SK-MEL-5 (cell line): Measurements from ENCODE around the gene DGKB. TPM values are rescaled to one million over a fixed set of nuclear protein-coding genes. Genes with fewer than 3 reads are reported as not detected.

Experiments
- DNase-seq: peaks from one replicate; pipeline ENCODE4 v3.0.0-alpha.2; 2016; ENCODE audit warnings: low read depth, low spot score
- in situ Hi-C: cut with HindIII; loops from 2 replicates; pipeline ENCODE4 v1.10.0; 2016; ENCODE audit warnings: low sequenced_read_pairs, high pct_unique_total_duplicates, low pct_unique_long_range_greater_than_20kb
- total RNA-seq: library from RNA; depleted of rRNA; stranded (reverse); fragments of >200 nt; shearing (Covaris generic); gene quantifications from 2 replicates; pipeline ENCODE4 v1.2.3, GENCODE V29; 2014

The DGKB gene
- total RNA-seq, 1 experiment from 2014 or later, result 0.16 TPM

DNA sequence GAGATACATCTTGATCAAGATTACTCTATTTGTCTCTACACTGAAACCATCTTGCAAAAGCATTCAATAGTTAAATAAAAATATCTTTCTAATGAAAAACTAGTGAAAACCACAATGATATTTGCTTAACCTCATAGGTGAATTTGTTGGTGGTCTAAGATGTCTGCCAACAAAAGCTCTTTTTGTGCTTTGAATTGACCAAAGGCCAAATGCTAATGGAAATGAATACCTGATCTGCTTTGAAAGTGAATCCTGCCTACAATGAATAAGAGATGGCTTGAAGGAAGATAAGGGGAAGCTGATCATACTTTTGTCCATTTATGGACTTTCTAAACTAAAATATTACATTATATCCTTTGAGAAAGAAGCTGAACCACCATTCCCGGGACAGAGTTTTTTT lies 684.2 kb downstream of the DGKB start:
- in situ Hi-C loops, result no loop called here
- no peak for DNase-seq

DNA sequence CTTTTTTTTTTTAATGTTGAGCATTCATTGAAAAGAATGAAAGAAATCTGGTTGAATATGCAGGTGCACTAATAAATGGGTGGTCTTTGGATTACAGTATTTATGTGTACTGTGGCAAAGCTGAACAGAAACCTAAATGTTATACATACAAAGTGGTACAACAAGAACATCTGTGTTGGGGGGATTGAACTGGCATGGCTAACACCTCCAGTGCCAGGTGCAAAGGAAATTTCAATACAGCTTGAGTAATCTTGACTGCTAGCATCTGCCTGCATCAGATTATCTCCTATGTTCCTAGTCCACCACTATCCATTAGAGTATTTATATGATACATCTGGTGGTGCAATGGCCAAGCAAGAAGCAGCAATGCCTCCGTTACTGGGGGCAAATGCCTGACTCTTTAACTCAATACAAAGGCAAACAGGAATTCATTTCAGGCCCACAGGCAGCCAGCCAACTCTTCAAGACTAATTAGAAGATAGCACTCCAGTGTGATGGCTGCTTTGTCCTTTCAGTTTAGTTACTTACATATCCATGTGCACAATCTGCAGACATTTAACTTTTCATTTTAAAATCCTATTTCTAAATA lies 692.6 kb downstream of the DGKB start:
- in situ Hi-C loops, result no loop called here
- DNase-seq, result no peak

DNA sequence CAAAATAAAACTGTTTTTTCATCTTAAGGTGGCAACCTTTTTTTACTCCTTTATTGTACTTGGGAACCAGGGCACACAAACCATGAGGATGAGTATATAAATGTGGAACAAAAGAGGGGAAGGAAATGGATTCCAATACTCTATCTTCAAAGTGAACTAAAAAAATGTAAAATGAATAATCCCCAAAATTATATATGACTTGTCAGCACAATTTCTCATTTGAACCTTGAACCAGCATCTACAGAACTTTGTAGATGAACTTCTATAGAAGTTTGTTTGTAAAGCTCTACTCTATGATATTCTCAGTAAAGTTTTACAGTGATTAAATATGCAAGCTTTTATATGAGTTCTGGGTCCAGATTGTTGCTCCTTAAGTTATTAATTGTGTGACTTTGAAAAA lies 694.8 kb downstream of the DGKB start:
- DNase-seq, result no peak
- in situ Hi-C loops, result no loop called here

DNA sequence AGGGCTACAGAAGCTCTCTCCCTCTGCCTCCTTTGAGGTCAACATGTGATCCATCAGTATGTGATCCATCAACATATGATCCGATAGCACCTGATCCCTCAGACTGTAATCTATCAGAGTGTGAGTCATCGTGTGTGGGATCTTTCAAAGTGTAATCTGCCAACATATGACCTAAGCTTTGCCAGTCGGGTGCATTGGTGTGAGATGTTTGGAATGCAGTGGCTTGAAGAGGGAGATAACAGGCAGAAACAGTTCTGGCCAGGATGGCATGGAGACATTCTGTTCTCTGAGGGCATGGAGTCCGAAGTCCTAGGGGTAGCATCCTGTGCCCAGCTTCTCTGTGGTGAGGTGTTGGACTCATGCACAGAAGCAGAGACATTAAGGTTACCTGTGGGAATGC lies 695.4 kb downstream of the DGKB start:
- no peak for DNase-seq

DNA sequence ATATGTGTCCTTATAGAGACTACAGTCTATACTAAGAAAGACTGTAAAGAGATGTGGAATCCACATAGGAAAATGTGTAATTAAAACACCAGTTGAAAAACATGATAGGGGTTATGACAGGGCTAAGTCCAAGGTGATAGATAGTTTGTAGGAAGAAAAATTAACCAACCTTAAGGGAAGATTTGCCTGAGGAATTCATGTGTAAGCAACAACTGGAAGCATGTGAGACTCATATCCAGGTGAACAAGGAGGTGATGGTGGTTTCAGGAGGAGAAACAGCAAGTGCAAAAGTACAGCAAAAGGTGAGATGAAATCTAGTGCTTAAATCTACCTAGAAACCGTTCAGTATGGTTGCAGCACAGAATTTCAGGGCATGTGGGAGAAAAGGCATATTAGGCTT lies 696.4 kb downstream of the DGKB start:
- no peak for DNase-seq
- in situ Hi-C loops, result no loop called here

More for the DNA sequence above, 695.4 kb downstream of the DGKB start:
- in situ Hi-C loops, result no loop called here

DNA sequence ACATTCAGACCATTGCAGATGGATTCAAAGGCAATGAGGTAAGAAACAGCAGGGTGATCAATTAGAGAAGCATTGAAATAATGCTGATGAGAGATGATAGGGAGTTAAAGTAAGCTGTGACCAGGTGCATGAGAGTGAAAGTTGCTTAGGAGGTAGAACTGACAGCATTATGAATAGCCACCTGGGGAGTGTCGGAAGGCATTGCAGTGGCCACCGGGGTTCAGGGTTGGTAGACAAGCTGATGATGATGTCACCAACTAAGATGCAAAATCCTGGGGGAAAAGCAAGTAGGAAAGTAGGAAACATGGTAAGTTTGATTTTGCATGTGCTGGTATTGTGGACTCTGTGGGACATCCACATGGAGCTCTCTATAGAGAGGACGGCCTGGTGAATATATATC lies 701.2 kb downstream of the DGKB start:
- DNase-seq, result no peak
- in situ Hi-C loops, result no loop called here

DNA sequence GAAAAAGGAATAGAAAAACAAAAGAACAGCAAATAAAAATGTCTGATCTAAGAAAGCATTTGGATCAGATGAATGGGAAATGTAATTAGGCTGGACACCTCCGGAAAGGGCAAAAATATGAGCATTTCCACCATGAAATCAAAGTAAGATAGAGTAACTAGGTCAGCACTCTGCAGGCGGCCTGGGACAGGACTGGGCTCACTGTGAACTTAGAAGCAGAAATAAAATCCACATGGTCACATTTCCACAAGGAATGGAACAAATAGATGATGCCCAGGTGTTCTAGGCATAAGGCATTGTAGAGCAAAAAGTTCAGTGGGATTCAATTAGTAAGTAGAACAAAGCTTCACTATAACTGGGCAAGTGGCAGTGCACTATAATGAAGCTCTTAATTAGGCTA lies 703.2 kb downstream of the DGKB start:
- in situ Hi-C loops, result no loop called here
- no peak for DNase-seq

DNA sequence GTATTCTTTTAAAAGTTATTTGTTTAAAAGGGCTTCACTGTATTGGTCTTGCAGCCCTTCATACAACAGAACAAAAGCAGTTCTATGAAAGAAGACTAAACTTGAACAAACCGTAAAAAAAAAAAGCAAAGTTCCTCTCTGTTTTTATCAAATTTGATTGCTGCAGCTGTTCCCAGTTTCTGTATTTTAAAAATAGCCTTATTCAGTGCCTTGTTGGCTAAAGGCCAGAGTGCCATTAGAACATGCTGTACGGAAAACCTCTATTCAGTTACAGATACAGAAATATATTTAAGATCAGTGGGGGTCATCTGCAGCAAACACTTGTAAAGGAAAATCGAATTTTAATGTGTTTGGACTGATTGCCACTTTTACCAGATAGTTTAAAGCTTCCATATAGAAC lies 705.3 kb downstream of the DGKB start:
- in situ Hi-C loops, result no loop called here
- peak; percentile 60 for DNase-seq

DNA sequence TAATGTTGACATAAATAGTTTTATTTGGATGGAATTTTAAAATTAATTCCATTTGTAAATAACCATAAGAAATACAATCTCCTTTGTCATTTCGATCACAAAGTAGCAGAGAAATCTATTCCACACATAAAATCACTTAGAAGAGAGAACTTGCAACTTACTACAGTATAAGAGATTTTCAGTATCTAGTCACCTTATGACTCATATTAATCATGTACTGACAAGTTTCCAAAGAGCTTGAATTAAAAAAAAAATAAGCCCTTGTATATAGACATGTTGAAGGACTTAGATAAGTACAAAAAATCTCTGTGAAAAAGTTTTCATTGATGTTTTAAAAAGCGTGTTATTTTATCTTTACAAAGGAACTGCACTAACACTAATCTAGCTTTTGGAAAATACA lies 706.0 kb downstream of the DGKB start:
- no peak for DNase-seq
- in situ Hi-C loops, result no loop called here

DNA sequence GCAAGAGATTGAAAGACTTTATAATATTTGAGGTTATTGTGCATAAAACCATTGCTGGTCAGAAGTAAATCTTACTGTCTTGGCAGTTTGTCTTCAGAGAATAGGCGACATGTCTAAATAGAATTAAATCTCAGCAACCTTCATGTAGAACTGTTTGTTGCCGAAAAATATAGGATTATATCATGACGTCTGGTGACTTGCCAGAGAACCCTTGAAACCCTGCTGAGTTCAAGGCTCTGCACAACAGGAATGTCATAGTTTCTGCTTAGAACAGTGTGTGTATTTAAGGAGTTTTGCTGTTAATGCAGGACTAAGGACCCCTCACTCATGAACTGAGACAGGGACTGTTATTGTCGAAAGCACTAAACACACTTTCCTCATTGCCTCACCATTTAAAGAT lies 706.7 kb downstream of the DGKB start:
- in situ Hi-C loops, result no loop called here
- no peak for DNase-seq

DNA sequence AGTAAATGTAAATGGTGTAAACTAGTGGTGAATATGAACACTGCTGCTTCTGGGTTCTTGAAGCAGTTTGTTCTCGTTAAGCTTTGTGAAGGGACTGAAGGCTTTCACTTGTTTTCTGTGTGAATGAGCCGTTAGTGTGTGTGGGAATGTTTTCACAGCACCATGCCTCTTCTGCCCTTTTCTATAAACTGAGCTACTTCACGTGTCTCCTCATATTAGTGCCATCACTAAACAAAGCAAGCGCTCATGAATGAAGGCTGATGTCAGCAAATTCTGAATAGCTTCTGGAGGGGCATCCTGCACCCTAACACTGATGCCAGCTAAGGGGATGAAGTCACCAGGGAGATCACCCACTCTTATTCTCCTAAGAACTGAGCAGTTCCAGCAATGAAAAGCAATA lies 707.5 kb downstream of the DGKB start:
- in situ Hi-C loops, result no loop called here

DNA sequence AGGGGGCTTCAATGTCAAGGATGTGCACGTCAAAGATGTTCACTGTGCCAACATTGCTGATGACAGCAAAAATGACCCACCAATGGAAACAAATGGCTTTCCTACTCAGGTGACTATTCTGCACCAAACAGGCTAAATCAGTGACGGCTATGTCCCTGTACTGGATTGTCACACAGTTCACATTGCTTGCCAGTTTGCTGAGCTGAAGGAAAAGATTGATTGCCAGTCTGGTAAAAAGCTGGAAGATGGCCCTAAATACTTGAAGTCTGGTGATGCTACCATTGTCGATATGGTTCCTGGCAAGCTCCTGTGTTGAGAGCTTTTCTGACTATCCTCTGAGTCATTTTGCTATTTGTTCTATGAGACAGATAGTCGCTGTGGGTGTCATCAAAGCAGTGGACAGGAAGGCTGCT lies 710.9 kb downstream of the DGKB start:
- in situ Hi-C loops, result no loop called here
- no peak for DNase-seq

More for the DNA sequence above, 707.5 kb downstream of the DGKB start:
- peak; percentile 50 for DNase-seq

DNA sequence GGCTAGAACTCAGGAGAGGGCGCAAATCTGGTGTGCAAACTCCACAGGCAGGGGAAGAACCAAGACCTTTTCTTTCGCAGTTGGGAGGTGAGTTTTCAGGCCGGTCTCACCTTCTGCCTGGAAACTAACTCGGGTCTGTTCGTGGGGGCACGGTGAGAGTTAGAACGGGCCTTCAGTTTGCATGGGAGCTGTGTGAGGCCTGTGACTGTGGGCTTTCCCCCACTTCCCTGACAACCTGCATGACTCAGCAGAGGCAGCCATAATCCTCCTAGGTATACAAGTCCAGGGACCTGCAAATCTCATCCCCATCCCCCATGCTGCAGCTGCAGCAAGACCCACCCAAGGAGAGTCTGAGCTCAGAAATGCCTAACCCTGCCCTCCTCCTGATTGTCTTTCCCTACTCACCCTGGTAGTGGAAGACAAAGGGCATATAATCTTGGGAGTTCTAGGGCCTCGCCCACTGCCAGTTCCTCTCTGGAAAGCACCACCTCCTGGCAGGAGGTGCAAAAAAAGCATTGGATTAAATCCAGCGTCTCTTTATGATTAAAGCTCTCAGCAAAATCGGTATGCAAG lies 718.2 kb downstream of the DGKB start:
- no peak for DNase-seq
- in situ Hi-C loops, result no loop called here

DNA sequence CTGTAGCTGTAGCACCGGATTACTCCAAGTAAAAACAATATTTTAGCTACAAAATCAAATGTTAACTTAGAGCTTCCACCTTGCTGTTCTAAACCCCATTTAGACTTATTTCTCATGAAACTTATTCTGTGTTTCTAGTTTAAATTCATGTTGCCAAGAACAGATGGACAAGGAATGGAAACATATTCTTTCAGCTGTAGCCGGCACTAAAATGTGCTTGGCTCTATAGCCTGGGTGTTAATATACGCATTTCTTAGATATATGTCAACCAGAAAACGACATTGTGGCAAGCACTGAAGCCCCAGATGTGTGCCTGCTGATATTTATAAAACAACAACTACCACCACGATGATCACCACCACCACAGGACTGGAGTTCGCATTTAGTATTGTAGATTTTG lies 722.8 kb downstream of the DGKB start:
- DNase-seq, result no peak
- in situ Hi-C loops, result no loop called here

DNA sequence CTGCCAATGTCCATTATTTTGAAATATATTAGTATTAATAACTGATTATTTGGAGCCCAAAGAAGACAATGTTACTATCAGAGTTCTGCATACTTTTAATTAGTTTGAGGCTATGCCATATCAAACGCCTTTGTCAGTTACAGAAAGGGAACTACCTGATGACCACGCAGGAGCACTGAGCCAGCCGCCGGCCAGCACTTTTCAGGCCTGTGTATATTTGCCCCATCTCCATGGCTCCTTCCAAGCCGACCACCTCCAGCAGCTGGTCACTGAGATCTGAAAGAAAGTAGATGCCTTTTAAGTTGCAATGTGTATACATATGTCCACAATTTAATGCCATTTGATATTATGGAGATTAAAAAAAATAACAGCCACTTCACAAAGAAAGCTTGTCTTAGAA lies 724.7 kb downstream of the DGKB start:
- in situ Hi-C loops, result no loop called here
- no peak for DNase-seq

DNA sequence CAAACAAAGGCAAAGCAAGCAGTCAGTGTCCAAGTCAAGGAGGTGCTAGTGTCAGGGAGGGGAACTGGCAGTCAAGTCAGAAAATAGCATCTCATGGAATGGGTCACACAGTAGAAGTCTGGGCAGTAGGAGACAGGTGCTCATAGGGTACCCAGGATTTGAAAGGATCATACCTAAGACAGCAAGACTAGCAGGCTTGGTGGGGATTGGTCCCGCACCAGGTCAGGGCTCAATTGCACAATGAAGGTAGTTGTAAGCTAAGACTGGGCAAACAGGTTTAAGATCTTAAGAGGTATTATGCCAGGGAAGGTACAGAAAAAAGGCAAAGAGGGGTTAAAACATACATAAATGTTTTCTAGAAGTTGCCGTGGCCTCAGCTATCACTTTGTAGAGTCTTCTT lies 731.7 kb downstream of the DGKB start:
- in situ Hi-C loops, result no loop called here
- DNase-seq, result no peak

DNA sequence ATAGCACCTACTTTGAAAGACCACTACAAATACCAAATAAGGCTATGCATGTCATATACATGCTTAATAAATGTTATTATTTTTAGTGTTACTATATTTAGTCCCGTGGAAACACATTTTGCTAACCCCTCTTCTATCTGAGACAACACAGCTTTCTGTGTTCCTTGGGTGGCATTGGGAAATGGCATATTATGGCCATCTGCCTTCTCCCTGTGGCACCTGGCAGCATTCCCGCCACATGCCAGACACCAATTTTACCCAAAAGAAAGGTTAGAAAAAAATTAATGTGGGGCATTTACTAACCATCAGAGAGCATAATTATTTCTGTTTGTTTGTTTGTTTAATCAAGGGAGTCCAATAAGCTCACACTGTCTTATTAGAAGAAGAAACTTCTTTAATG lies 744.4 kb downstream of the DGKB start:
- in situ Hi-C loops, result no loop called here
- no peak for DNase-seq

DNA sequence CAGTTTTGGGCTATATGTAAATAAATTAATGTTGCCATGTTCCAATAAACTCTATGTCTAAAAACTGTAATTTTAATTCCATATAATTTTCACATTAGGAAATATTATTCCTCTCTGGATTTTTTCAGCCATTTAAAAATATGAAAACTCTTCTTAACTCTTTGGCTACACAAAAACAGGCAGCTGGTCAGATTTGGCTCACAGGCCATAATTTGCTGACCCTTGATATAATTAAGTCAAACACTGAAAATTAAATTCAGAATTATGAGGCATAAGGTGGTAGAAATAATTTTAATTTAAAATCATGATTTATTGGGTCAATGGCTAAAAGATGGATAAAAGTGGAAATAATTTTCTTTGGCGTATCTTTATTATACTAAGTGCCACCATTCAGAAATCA lies 746.1 kb downstream of the DGKB start:
- in situ Hi-C loops, result no loop called here
- DNase-seq, result no peak

DNA sequence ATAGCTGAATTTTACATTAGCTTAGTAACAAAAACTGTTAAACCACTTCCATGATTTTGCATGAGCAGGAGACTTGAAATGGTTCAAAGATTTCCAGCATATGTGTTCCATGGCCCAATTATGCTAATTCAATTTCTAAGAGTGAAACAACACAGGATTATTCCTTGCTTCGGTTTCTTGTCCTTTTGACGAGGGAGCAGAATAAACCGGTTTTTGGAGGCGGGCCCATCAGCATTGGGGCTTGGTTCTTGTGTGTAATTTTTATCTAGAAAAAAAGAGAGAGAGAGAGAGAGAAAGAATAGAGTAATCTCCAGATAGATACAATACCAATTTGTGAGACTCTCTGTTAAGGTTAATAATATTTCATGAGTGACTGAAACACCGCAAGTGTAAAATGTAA lies 753.6 kb downstream of the DGKB start:
- DNase-seq, result no peak
- in situ Hi-C loops, result no loop called here

DNA sequence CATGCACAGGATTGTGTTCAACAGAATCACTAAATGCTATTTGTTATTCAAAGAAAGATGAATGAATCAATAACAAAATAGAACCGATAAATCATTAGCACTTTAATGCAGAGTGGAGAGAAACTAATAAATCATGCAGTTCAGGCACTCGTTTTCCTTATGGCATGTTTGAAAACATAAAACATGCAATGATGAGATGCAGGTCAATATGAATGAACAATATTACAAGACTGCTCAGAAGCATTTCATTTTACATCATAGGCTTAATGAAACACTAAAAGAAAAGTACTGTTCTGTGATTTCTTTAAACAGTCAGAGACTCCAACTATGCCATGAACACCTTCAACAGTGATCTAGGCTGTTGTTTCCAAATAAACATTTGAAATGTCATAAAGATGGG lies 755.0 kb downstream of the DGKB start:
- in situ Hi-C loops, result no loop called here
- no peak for DNase-seq
